HG02610 (cell line): ENCODE measurements around the gene PRC1.
A peak's percentile ranks its signal among the peaks of the same experiment; 100 is the strongest.
"Not testable (repeated sequence)": the region's sequence is repeated elsewhere in the genome, so short reads cannot be mapped to it uniquely, and the experiment has no call there.

Experiments used
- ATAC-seq: cut with Tn5 transposase; IDR thresholded peaks from one replicate; pipeline ENCODE4 v1.9.1; 2021; ENCODE audit warnings: mild to moderate bottlenecking, moderate library complexity; ENCODE audit not compliant: unreplicated experiment

The PRC1 gene

DNA sequence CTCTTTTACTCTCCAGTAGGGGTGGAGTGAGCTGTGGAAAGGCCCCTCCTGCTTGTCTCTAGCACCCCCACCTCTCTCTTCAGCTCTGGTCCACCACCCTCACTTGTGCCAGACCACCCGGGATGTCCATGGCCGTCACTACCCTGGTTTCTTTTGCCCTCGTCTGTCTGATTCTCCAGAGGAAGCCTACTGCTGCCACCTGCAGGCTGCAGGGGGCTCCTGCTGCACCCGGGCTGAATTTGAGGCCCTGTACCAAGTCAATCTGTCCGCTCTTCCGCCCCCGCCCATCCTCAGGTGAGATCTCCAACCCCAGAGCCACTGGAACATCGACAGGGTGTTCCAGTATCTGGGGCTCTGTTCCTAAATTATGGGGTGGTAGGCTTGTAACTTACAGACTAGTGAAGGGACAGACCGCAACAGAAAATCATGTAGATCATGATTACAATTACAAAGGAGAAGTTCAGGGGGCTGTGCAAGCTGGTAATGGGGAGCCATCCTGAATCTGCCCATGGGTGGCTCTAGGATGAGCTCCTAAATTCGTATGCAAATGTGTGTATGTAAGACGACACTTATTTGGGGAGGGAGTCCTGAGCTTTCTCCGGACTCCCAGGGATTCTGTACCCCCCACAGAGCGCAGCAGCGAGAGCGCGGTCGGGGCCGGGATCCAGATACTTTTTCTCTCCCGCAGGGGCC is 59.9 kb downstream of the PRC1 start:
- peak; percentile 32 for ATAC-seq

DNA sequence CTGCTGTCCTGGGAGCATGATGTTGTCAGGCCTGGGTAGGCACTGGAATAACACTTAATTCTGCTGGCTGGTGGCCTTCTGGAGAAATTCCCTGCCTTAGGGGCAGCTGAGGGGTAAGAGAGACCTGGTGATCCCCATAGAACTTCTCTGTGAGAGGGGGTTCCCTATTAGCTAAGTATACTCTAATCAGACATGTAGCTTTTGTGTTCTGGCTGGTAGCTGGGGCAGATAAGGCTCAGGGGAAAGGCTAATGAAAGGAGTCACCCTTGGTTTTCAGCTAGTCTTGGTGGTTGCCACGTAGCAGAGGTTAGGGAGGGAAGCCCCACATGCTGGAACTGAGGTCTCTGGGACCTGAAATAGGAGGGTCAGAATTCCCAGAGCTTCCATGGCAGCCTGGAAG is 61.0 kb downstream of the PRC1 start:
- no peak for ATAC-seq

GRCh38 chr15:90932660-90932991 is 61.7 kb downstream of the PRC1 start:
- ATAC-seq: no peak

DNA sequence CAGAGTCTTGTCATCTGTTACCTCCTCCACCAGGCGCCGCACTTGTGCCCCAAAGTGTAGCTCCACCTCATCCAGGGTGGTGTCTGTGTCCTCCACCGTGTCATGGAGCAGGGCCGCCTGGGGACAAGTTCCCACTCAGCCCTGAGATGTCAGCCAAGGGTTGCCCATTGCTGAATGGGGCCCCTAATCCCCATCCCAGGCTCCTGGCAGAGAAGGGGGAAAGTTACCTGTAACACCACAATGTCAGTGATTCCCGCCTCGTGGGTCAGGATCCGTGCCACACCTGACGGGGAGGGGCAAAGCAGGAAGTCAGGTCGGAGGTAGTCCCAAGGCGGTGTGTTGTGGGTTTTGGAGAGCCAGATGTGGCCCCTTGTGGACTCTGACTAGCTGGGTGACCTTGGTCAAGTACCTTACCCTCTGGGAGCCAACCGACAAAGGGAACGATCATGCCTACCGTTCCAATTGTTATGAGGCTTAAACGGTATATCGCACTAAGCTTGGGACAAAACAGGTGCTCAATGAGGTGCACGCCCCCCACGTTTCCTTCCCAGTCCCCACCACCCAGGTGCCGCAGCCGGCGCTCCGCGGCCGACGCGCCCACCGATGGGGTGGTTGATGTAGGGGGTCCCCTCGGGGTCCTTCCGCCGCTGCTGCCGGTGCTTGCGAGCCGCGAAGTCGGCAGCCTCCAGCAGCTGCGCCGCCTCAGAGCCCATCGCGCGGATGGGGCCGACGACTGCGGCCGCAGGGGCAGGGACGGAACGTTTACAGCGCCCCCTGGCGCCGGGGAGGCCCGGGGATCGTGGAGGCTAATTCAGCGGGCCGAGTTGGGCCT is 62.3 kb downstream of the PRC1 start, which contains the start of gene HDDC3:
Gene HDDC3, minus strand, starts transcription at position 722 of the 832 bp plus-strand sequence. Its CDS starts 9 bp downstream, at position 713.
- peak; percentile 47 for ATAC-seq

DNA sequence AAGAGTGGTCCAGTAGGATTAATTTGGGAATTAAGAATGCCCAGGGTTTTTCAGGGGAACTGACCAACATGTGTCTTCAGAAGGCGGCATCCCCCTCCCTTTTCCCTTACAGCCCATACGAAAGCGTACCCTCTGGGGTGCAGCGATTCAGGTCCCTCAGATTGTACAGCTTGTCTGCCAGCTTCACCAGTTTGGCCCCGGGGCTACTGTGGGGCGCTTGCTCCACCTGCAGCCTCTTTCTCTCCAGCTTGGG is 62.8 kb downstream of the PRC1 start:
- no peak for ATAC-seq

DNA sequence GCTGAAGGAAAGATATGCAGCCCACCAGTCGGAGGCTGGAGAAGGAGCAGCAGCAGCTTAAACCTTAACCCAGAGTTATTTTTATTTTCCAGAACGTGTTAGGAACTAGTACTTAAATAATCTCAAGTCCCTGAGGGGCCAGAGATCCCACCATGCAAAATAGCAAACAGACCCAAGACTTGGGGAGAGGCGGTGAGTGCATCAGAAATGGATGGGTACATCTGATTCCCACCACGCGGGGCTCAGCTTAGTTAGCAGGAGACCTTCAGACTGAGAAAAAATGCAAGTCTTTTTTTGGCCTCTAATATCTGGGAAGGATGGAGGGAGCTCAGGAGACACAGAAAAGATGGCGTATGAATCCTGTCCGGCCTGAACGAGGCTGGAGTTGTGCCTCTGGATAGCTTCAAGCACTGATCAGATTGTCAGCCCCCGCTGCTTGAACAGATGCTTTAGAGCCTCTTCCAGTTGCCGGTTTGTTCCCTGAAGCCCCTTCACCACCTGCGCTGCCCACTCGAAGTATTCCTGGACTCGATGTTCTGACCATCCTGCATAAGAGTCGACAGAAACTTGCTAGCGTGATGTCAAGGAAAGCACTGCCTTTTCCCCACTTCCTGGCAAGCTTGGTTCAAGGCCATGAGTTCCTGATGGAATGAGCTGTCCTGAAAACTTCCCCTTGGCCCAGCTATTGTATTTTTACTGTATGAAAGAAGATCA is 63.3 kb downstream of the PRC1 start:
- no peak for ATAC-seq

DNA sequence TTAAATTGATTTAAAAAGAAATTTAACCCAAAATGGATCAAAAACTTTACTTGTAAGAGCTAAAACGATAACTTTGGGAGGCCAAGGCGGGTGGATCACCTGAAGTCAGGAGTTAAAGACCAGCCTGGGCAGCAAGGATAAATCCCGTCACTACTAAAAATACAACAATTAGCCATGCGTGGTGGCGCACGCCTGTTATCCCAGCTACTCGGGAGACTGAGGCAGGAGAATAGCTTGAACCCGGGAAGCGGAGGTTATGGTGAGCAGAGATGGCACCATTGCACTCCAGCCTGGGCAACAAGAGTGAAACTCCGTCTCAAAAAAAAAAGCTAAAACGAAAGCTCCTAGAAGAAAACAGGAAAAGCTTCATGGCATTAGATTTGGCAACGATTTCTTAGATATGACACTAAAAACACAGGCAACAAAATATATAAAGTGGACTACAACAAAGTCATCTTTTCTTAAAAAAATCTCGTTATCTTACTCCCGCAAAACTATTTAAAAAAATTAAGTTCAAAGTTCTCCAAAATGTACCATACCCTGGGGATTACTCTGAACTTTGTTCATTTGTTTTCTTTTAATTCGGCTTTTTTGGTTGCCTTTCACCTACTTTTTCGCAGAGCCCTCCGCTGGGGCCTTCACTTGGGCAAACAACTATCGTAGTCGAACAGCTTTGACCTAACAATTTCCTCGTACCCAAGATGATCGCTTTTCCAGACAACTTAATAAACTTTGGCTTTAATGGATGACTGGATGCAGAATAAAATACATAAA is 64.9 kb downstream of the PRC1 start:
- peak; percentile 1 for ATAC-seq

DNA sequence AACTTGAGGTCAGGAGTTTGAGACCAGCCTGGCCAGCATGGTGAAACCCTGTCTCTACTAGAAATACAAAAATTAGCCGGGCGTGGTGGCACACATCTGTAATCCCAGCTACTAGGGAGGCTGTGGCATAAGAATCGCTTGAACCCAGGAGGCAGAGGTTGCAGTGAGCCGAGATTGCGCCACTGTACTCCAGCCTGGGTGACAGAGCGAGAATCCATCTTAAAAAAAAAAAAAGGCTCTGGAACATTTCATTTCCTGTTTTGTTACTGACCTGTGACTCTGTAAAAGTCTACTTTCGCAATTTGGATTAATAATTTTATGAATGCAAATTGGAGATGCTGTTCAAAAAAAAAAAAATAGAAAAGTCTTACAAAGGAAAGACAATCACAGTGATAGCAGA is 66.2 kb downstream of the PRC1 start:
- not testable (repeated sequence) for ATAC-seq

- not testable (repeated sequence) for ATAC-seq
Observed at GRCh38 chr15:90926766-90927165, 67.6 kb downstream of the PRC1 start.

DNA sequence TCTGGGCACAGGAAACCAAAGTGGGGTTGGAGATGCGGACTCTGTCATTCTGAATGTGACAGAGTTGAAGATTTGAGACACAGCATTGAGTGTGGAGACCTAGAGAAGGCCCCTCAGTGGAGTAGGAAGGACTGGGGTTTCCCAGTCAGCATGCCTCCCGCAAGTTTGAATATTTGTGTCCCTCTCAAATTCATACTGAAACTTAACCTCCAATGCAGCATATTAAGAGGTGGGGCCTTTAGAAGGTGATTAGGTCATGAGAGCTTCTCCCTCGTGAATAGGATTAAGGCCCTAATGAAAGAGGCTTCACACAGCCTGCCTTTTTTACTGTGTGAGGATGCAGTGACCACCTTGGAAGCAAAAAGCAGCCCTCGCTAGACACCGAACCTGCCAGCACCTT is 70.0 kb downstream of the PRC1 start:
- peak; percentile 84 for ATAC-seq

- peak; percentile 69 for ATAC-seq
Observed at GRCh38 chr15:90922712-90923322, 71.5 kb downstream of the PRC1 start.

- ATAC-seq: no peak
Observed at GRCh38 chr15:90921887-90922286, 72.4 kb downstream of the PRC1 start.

DNA sequence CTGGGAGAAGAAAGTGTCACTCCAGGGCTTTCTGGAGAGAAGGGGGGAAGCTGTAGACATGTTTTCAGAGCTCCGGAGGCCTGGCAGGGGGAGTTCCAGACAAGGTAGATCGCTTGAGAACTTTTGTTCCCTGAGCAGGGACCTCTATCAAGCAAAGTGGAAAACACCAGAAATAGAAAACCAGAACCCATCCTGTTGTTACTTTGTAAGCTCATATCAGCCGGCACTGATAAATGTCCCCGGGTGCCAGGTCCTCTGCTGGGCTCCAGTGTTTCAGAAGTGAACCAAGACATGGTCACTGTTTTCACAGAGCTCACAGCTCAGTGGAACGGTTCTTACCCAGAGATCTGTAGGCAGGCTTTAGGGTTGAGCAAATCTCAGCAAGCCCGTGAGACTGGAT is 75.5 kb downstream of the PRC1 start:
- ATAC-seq: no peak

DNA sequence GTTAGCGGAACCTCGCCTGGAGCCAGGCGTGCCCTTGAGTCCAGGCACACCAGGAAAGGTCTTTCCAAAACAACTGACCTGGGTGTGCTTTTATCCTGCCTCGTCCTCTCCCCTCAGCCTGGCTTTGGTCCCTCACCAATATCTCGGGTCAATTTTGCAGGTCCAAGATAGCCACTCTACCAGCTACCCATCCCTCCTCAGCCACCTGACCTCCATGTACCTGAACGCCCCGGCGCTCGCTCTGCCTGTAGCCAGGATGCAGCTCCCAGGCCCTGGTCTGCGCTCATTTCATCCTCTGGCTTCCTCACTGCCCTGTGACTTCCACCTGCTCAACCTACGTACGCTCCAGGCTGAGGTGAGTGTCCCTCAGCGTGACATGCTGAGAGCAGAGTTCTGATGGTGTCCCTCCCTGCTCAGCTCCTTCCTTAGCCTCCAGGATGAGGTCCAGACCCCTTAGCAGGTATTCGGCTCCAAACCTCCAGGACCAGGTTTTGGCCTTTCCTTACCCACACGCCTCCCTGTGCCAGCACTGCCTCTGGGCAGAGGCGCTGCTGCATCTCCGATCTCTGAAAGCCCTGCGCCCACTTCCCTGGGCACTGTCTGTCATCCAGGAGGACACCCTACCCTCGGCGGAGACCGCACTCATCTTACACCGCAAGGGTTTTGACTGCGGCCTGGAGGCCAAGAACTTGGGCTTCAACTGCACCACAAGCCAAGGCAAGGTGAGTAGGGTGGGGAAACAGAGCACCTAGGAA is 76.1 kb downstream of the PRC1 start:
- ATAC-seq: no peak

DNA sequence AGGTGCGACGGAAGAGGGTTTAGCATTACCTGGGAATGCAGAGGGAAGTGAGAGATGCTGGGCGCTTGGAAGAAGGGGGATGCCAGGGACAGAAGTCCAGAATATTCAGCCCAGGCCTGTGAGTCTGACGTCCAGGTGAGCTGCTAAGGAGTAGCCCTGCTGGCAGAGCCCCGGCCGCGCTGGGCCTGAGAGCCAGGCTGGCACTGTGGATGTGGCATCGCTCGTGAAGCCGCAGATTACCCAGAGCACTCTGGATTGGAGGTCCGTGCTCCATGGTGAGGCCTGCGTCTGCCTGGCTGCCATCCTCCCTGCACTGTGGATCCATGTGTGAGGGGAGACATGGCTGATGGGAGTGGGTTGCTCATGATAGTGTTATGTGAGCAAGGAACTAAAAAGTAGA is 76.8 kb downstream of the PRC1 start:
- ATAC-seq: no peak

DNA sequence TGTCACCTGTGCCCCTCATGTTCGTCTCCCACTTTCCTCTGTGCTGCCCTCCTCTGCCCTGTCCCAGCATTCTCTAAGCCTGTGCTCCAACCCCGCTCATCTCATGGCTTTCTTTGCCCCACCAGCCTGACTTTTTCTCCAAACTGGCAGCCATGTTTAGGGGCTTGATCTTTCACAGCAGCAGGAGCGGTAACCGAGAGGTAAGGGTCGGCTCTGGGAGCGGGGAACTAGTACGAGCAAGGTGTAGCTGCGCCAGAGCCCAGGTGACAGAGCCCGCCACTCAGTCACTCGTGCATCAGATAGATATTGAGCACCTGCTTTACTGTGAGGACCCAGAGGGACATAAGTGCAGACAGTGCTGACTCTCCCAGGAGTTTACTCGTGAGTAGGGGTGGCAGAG is 77.9 kb downstream of the PRC1 start:
- no peak for ATAC-seq
